Measurements from ENCODE around the gene DLL3.

GRCh38 chr19:39483141-39483540, 15.6 kb upstream of the DLL3 start:
- TF ChIP-seq POLR2AphosphoS5 (IDR thresholded peaks at IDR 0.05; ENCODE audit: borderline replicate concordance, low read depth, low read length): no peak
- no peak for TF ChIP-seq EZH2 (IDR thresholded peaks at IDR 0.05)

Measured in SK-N-MC (cell line).